Measurements from ENCODE around the gene LGALS7B.

The LGALS7B gene

DNA sequence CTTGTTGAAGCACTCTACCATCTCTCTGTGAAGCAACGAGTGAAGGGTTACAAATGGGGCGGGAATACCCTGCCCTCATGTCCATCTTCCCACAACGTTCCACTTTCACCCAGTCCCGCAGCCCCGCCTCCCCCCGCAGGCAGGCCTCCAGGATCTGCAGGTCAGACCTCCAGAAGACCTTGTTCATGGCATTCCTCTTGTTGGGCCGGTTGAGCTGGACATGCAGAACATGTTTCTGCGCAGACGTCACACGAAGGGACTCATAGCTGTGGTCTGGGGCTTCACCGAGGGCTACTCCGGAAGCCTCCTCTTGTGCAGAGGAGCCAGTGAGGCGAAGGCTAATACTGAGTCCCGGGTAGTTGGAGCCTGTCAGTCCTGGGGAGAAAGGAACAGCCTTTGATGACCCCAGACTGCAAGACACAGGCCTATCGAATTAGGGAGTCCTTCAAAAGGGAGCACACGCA lies 42.2 kb downstream of the LGALS7B start:
- Histone ChIP-seq H2BK5ac (ENCODE audit: low read length) (no peak overlapping the region), H3K79me1 (ENCODE audit: low read depth, low read length) (peaks cover 3% of the 10 kb centered on the region), H3K4me1 (ENCODE audit: control insufficient read depth in 2 of 2, insufficient read depth in 1 of 2, low read depth in 1 of 2, low read length in 2 of 2) (peaks cover 0 to 4% of the 10 kb centered on the region in 2 donors), H3K27me3 (ENCODE audit: control insufficient read depth in 3 of 3, insufficient read depth in 3 of 3, low read depth in 1 of 3, low read length in 3 of 3) (no peaks in the 10 kb centered on the region), H3K23ac (ENCODE audit: low read depth, low read length, poor library complexity) (peak overlapping the region; percentile 9), H3K4ac (ENCODE audit: low read length) (no peak overlapping the region), H3K4me3 (ENCODE audit: low read length in 2 of 2) (peak overlapping the region; percentile 75 to 81), H3K14ac (ENCODE audit: low read length) (no peak overlapping the region), H3K9me3 (replicated peaks in 1 of 2; ENCODE audit: control insufficient read depth in 2 of 2, insufficient read depth in 1 of 2, low read depth in 1 of 2, low read length in 2 of 2) (no peaks in the 10 kb centered on the region), H4K8ac (ENCODE audit: low read depth, low read length) (peak overlapping the region; percentile 94), H3K18ac (ENCODE audit: low read length) (peak overlapping the region; percentile 98), H3K27ac (replicated peaks; ENCODE audit: low read length) (peak overlapping the region; percentile 50), H3K36me3 (replicated peaks in 1 of 2; ENCODE audit: control insufficient read depth in 2 of 2, insufficient read depth in 2 of 2, low read length in 2 of 2) (peaks cover 14 to 47% of the 10 kb centered on the region in 2 donors), H4K91ac (ENCODE audit: low read depth, low read length, poor library complexity) (no peak overlapping the region), H2BK120ac (ENCODE audit: low read depth, low read length) (no peak overlapping the region), H3K4me2 (ENCODE audit: insufficient read depth, low read length, poor library complexity, severe bottlenecking) (peak overlapping the region; percentile 58), H2BK12ac (ENCODE audit: low read length) (no peak overlapping the region), H3K9ac (ENCODE audit: low read depth, low read length, poor library complexity) (peak overlapping the region; percentile 92), H2AFZ (ENCODE audit: low read length) (peak overlapping the region; percentile 93), H2AK5ac (ENCODE audit: low read depth, low read length) (peak overlapping the region; percentile 53), H2BK15ac (ENCODE audit: low read length) (peak overlapping the region; percentile 7)
- DNase-seq (ENCODE audit: low spot score), result no peak
- WGBS, 2 donors (ENCODE audit: extremely low coverage in 2 of 2, insufficient read length in 2 of 2, insufficient replicate concordance in 1 of 2), result no CpG with 5 or more reads among the region's 16 CpGs

DNA sequence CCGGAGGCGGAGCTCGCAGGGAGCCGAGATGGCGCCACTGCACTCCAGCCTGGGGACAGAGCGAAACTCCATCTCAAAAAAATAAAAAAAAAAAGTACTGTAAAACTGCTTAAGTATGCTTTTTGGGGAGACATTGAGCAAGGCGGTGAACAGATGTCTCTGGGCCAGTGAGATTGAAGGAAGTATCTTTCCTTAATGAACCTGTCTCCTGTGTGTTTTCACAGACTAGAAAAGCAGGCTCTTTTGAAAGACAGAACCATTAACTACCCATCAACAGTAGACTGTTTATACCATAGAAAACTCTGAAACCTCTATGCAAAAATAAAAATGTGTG lies 44.1 kb downstream of the LGALS7B start:
- Histone ChIP-seq H2BK120ac (ENCODE audit: low read depth, low read length) (no peak overlapping the region), H3K4me2 (ENCODE audit: insufficient read depth, low read length, poor library complexity, severe bottlenecking) (no peak overlapping the region), H3K27ac (replicated peaks; ENCODE audit: low read length) (no peak overlapping the region), H2BK5ac (ENCODE audit: low read length) (no peak overlapping the region), H2BK12ac (ENCODE audit: low read length) (no peak overlapping the region), H3K23ac (ENCODE audit: low read depth, low read length, poor library complexity) (no peak overlapping the region), H3K4ac (ENCODE audit: low read length) (no peak overlapping the region), H3K9ac (ENCODE audit: low read depth, low read length, poor library complexity) (no peak overlapping the region), H4K91ac (ENCODE audit: low read depth, low read length, poor library complexity) (no peak overlapping the region), H3K9me3 (replicated peaks in 1 of 2; ENCODE audit: control insufficient read depth in 2 of 2, insufficient read depth in 1 of 2, low read depth in 1 of 2, low read length in 2 of 2) (no peaks in the 10 kb centered on the region), H2AFZ (ENCODE audit: low read length) (no peak overlapping the region), H4K8ac (ENCODE audit: low read depth, low read length) (no peak overlapping the region), H3K27me3 (ENCODE audit: control insufficient read depth in 3 of 3, insufficient read depth in 3 of 3, low read depth in 1 of 3, low read length in 3 of 3) (no peaks in the 10 kb centered on the region), H3K14ac (ENCODE audit: low read length) (no peak overlapping the region), H3K79me1 (ENCODE audit: low read depth, low read length) (no peaks in the 10 kb centered on the region), H3K4me1 (ENCODE audit: control insufficient read depth in 2 of 2, insufficient read depth in 1 of 2, low read depth in 1 of 2, low read length in 2 of 2) (peaks cover 0 to 4% of the 10 kb centered on the region in 2 donors), H2AK5ac (ENCODE audit: low read depth, low read length) (no peak overlapping the region), H3K36me3 (replicated peaks in 1 of 2; ENCODE audit: control insufficient read depth in 2 of 2, insufficient read depth in 2 of 2, low read length in 2 of 2) (peaks cover 25 to 52% of the 10 kb centered on the region in 2 donors), H2BK15ac (ENCODE audit: low read length) (no peak overlapping the region), H3K18ac (ENCODE audit: low read length) (no peak overlapping the region), H3K4me3 (ENCODE audit: low read length in 2 of 2) (no peak overlapping the region)
- WGBS, 2 donors (ENCODE audit: extremely low coverage in 2 of 2, insufficient read length in 2 of 2, insufficient replicate concordance in 1 of 2), result no CpG with 5 or more reads among the region's 7 CpGs
- DNase-seq (ENCODE audit: low spot score), result no peak

DNA sequence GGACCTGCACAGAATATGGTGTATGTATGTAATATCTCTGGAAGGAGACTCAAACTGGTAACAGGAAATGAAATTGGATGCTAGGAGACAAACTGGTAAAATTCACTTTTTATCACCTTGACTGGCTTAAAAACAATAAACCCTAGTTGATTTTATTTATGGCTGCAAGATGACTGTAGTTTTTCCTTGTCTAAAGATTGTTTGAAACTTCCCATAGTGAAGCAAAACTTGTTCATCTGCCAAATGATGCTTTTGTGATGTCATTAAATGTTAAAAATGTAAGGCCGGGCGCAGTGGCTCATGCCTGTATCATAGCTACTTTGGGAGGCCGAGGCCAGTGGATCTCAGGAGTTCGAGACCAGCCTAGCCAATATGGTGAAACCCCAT lies 45.1 kb downstream of the LGALS7B start:
- Histone ChIP-seq H3K23ac (ENCODE audit: low read depth, low read length, poor library complexity) (no peak overlapping the region), H3K14ac (ENCODE audit: low read length) (no peak overlapping the region), H2AFZ (ENCODE audit: low read length) (no peak overlapping the region), H3K27me3 (ENCODE audit: control insufficient read depth in 3 of 3, insufficient read depth in 3 of 3, low read depth in 1 of 3, low read length in 3 of 3) (no peaks in the 10 kb centered on the region), H3K4ac (ENCODE audit: low read length) (no peak overlapping the region), H2BK15ac (ENCODE audit: low read length) (no peak overlapping the region), H3K27ac (replicated peaks; ENCODE audit: low read length) (no peak overlapping the region), H3K4me3 (ENCODE audit: low read length in 2 of 2) (no peak overlapping the region), H3K9me3 (replicated peaks in 1 of 2; ENCODE audit: control insufficient read depth in 2 of 2, insufficient read depth in 1 of 2, low read depth in 1 of 2, low read length in 2 of 2) (no peaks in the 10 kb centered on the region), H2AK5ac (ENCODE audit: low read depth, low read length) (no peak overlapping the region), H3K36me3 (replicated peaks in 1 of 2; ENCODE audit: control insufficient read depth in 2 of 2, insufficient read depth in 2 of 2, low read length in 2 of 2) (peaks cover 35 to 54% of the 10 kb centered on the region in 2 donors), H3K79me1 (ENCODE audit: low read depth, low read length) (no peaks in the 10 kb centered on the region), H2BK120ac (ENCODE audit: low read depth, low read length) (no peak overlapping the region), H2BK5ac (ENCODE audit: low read length) (no peak overlapping the region), H3K4me1 (ENCODE audit: control insufficient read depth in 2 of 2, insufficient read depth in 1 of 2, low read depth in 1 of 2, low read length in 2 of 2) (peaks cover 0 to 4% of the 10 kb centered on the region in 2 donors), H4K91ac (ENCODE audit: low read depth, low read length, poor library complexity) (no peak overlapping the region), H2BK12ac (ENCODE audit: low read length) (no peak overlapping the region), H3K4me2 (ENCODE audit: insufficient read depth, low read length, poor library complexity, severe bottlenecking) (no peak overlapping the region), H4K8ac (ENCODE audit: low read depth, low read length) (no peak overlapping the region), H3K18ac (ENCODE audit: low read length) (no peak overlapping the region), H3K9ac (ENCODE audit: low read depth, low read length, poor library complexity) (no peak overlapping the region)
- DNase-seq (ENCODE audit: low spot score), result no peak
- WGBS, 2 donors (ENCODE audit: extremely low coverage in 2 of 2, insufficient read length in 2 of 2, insufficient replicate concordance in 1 of 2), result no CpG with 5 or more reads among the region's 4 CpGs

DNA sequence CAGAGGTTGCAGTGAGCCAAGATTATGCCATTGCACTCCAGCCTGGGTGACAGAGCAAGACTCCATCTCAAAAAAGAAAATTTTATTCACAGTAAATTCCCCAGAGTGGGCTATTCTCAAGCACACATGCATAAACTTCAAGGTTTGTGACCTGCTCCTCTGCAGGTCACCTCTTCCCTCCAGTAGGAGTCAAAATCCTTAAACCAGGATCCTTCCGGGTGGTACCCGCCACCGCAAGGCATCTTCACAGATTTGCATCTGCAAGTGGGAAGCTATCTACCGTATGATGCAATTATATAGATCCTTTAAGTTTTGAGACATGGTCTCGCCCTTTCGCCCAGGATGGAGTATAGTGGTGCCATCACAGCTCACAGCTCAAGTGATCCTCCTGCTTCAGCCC lies 45.6 kb downstream of the LGALS7B start:
- no peak overlapping the region for H2AK5ac ChIP-seq (ENCODE audit: low read depth, low read length)
- H3K4me3 ChIP-seq (ENCODE audit: low read length in 2 of 2), result no peak overlapping the region
- H4K91ac ChIP-seq (ENCODE audit: low read depth, low read length, poor library complexity), result no peak overlapping the region
- no peak overlapping the region for H3K14ac ChIP-seq (ENCODE audit: low read length)
- H3K36me3 ChIP-seq (replicated peaks in 1 of 2; ENCODE audit: control insufficient read depth in 2 of 2, insufficient read depth in 2 of 2, low read length in 2 of 2), result peaks cover 40 to 54% of the 10 kb centered on the region in 2 donors
- no peak overlapping the region for H2BK12ac ChIP-seq (ENCODE audit: low read length)
- no peak overlapping the region for H3K27ac ChIP-seq (replicated peaks; ENCODE audit: low read length)
- no peak for DNase-seq (ENCODE audit: low spot score)
- H3K9me3 ChIP-seq (replicated peaks in 1 of 2; ENCODE audit: control insufficient read depth in 2 of 2, insufficient read depth in 1 of 2, low read depth in 1 of 2, low read length in 2 of 2), result no peaks in the 10 kb centered on the region
- no peak overlapping the region for H2BK15ac ChIP-seq (ENCODE audit: low read length)
- no peak overlapping the region for H2AFZ ChIP-seq (ENCODE audit: low read length)
- H3K4me2 ChIP-seq (ENCODE audit: insufficient read depth, low read length, poor library complexity, severe bottlenecking), result no peak overlapping the region
- no peak overlapping the region for H3K23ac ChIP-seq (ENCODE audit: low read depth, low read length, poor library complexity)
- no peak overlapping the region for H3K4ac ChIP-seq (ENCODE audit: low read length)
- H3K9ac ChIP-seq (ENCODE audit: low read depth, low read length, poor library complexity), result no peak overlapping the region
- H3K4me1 ChIP-seq (ENCODE audit: control insufficient read depth in 2 of 2, insufficient read depth in 1 of 2, low read depth in 1 of 2, low read length in 2 of 2), result peaks cover 0 to 4% of the 10 kb centered on the region in 2 donors
- H3K79me1 ChIP-seq (ENCODE audit: low read depth, low read length), result no peaks in the 10 kb centered on the region
- H3K18ac ChIP-seq (ENCODE audit: low read length), result no peak overlapping the region
- no peak overlapping the region for H4K8ac ChIP-seq (ENCODE audit: low read depth, low read length)
- no CpG with 5 or more reads among the region's 6 CpGs for WGBS, 2 donors (ENCODE audit: extremely low coverage in 2 of 2, insufficient read length in 2 of 2, insufficient replicate concordance in 1 of 2)
- no peaks in the 10 kb centered on the region for H3K27me3 ChIP-seq (ENCODE audit: control insufficient read depth in 3 of 3, insufficient read depth in 3 of 3, low read depth in 1 of 3, low read length in 3 of 3)
- H2BK120ac ChIP-seq (ENCODE audit: low read depth, low read length), result no peak overlapping the region
- no peak overlapping the region for H2BK5ac ChIP-seq (ENCODE audit: low read length)

All from neuronal stem cell (in vitro differentiated cells).